ENCODE measurements around the gene TRIP10. TPM values are rescaled to one million over a fixed set of nuclear protein-coding genes. Genes with fewer than 3 reads are reported as not detected.
A peak's percentile ranks its signal among the peaks of the same experiment; 100 is the strongest.

Gene TRIP10
- total and polyA plus RNA-seq, 10 of the 15 experiments (the other 5 are each of a cell fraction or from before 2014, with no cell fraction given): 0.79 to 54.5 (median 32.5) TPM

- TF ChIP-seq CUX1 (IDR thresholded peaks at IDR 0.05; ENCODE audit: insufficient replicate concordance, low read depth, low read length) (no peak), BHLHE40 (IDR thresholded peaks at IDR 0.05; ENCODE audit: borderline replicate concordance in 1 of 2, low read depth in 2 of 2, low read length in 1 of 2) (peak; percentile 27 to 87; a peak in 2 of 4 replicates), IRF3 (IDR thresholded peaks at IDR 0.05) (no peak), SP1 (IDR thresholded peaks at IDR 0.05; ENCODE audit: low read depth, low read length) (no peak), CREM (IDR thresholded peaks at IDR 0.05; ENCODE audit: low read depth) (no peak; the same call in 1 of the 2 replicates), GABPA (IDR thresholded peaks at IDR 0.05; ENCODE audit: low read depth) (no peak), SREBF1 (IDR thresholded peaks at IDR 0.05; ENCODE audit: low read length) (no peak), FOXK2 (IDR thresholded peaks at IDR 0.05) (no peak), E4F1 (IDR thresholded peaks at IDR 0.05; ENCODE audit: borderline replicate concordance, partially characterized antibody) (no peak), WRNIP1 (IDR thresholded peaks at IDR 0.05; ENCODE audit: borderline replicate concordance, low read depth, low read length) (no peak), BRCA1 (IDR thresholded peaks at IDR 0.05; ENCODE audit: low read depth, low read length) (no peak), EZH2 (IDR thresholded peaks at IDR 0.05; ENCODE audit: borderline replicate concordance, control insufficient read depth, low read depth, low read length) (no peak), PAX5 (IDR thresholded peaks at IDR 0.05; ENCODE audit: borderline replicate concordance, low read depth, low read length) (no peak), ATF3 (IDR thresholded peaks at IDR 0.05; ENCODE audit: borderline replicate concordance, extremely low read depth, low read depth, low read length) (no peak), STAT3 (IDR thresholded peaks at IDR 0.05; ENCODE audit: low read depth, low read length) (peak; percentile 24; the same call in 1 of the 2 replicates), KLF5 (IDR thresholded peaks at IDR 0.05; ENCODE audit: partially characterized antibody) (no peak), RELA (IDR thresholded peaks at IDR 0.05; ENCODE audit: borderline replicate concordance, partially characterized antibody) (no peak), RB1 (IDR thresholded peaks at IDR 0.05; ENCODE audit: borderline replicate concordance) (peak; percentile 46; the same call in 1 of the 2 replicates), MEF2B (IDR thresholded peaks at IDR 0.05; ENCODE audit: partially characterized antibody, poor library complexity, severe bottlenecking) (peak; percentile 50), MEF2A (IDR thresholded peaks at IDR 0.05; ENCODE audit: insufficient read depth, low read depth, low read length) (peak; percentile 47; the same call in 1 of the 2 replicates), CHD4 (IDR thresholded peaks at IDR 0.05) (no peak)
Observed at GRCh38 chr19:6772028-6772865, 32.8 kb downstream of the TRIP10 start, which contains the start of gene VAV1 (continued).

Measured in GM12878 (cell line).